GM10248 (cell line): Measurements from ENCODE around the gene MBD2.
A peak's percentile ranks its signal among the peaks of the same experiment; 100 is the strongest.

Experiments used
- CTCF ChIA-PET: fragments of 300-600 bp; sonication (Branson Sonifier 250); formaldehyde crosslinking; extraction: SDS; loops from one replicate; lab custom pipeline; 2021; ENCODE audit warnings: antibody characterized with exemption; lab: Yijun Ruan, JAX
- POLR2A ChIA-PET: fragments of 350-650 bp; sonication (Branson Sonifier 250); formaldehyde crosslinking; extraction: SDS; loops from one replicate; lab custom pipeline; 2020; ENCODE audit warnings: antibody characterized with exemption; lab: Yijun Ruan, JAX
- DNase-seq: peaks from one replicate; pipeline ENCODE4 v3.0.0; 2012; ENCODE audit errors: extremely low spot score
- CTCF ChIP-seq: IDR thresholded peaks from 2 replicates; pipeline ENCODE4 v1.5.1; 2012; ENCODE audit warnings: mild to moderate bottlenecking, low read depth; ENCODE audit errors: extremely low read depth, missing control alignments, control extremely low read depth

The MBD2 gene

GRCh38 chr18:54250846-54251261 lies 26.4 kb upstream of the MBD2 start:
- ChIA-PET POLR2A (no interaction called here), CTCF (interaction anchor here (0.7 to 1.7 kb wide), 7 partner anchors 9 to 28 kb away, joined by 3 to 8 read pairs (median 3); no protein-coding TSS in a partner anchor)
- no peak for TF ChIP-seq CTCF
- DNase-seq: peak; percentile 31

DNA sequence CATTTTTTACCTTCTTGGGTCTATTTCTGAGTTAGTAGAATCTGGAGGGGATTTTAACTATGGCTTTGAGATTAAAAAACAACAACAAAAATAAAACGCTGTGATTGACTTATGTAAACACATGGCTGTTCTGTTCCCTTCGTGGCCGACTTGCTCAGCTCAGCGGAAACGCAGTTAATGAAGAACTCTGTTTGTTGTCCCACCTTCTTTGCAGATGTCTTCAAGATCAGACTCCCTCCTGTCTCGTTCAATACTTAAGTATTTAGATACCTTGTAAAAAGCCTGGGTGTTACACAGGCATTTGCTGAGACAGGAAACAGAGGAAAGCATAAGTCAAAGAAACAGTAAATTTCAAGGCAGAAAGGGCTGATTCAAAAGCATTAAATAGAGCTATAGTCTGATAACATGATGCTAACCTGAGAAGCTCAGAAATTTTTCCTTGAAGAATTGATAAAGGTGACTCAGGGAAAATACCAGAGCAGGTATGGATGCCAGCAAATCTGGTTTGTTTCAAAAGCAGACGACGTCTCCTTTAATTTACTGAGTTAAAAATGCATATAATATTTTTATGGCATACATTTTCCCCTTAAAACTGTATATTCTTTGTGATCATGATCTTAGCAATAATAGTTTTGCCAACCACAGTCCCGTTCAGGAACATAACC lies 23.2 kb upstream of the MBD2 start:
- ChIA-PET POLR2A (interaction anchor here (1.6 kb wide), 1 partner anchor 24 kb away, joined by 3 read pairs; no protein-coding TSS in a partner anchor), CTCF (interaction anchor here (0.8 to 1.4 kb wide), 6 partner anchors 10 to 26 kb away, joined by 3 to 5 read pairs (median 3); partner anchors contain the start of gene MBD2)
- DNase-seq: no peak
- TF ChIP-seq CTCF: no peak

- no peak for TF ChIP-seq CTCF
- POLR2A ChIA-PET: no interaction called here
- CTCF ChIA-PET: interaction anchor here (0.9 to 2.8 kb wide), 4 partner anchors 9 to 29 kb away, joined by 3 to 9 read pairs (median 3); no protein-coding TSS in a partner anchor
- DNase-seq: no peak
These were observed 17.9 kb upstream of the MBD2 start for GRCh38 chr18:54242327-54242726.

DNA sequence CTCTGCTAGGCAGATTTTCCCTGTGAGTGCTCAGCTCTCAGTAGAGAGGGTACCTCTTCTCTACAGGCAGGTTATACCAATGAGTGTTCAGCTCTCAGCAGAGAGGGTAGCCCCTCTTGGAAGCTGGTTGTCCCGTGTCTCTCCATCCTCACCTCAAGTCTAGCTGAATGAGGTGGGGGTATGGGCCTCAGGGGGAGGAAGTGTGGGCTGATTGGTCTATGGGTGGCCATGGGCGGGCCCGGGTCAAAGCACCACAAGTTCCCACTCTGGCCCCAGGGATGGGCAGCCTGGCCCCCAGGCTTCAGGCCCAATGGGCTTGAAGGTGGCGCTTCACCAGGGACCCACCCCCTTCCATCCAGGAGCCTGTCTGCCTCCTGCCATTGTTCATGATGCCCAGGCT lies 17.0 kb upstream of the MBD2 start:
- DNase-seq: no peak
- ChIA-PET CTCF (interaction anchor here (0.9 to 2.6 kb wide), 5 partner anchors 8 to 29 kb away, joined by 3 to 7 read pairs (median 5); no protein-coding TSS in a partner anchor), POLR2A (no interaction called here)
- TF ChIP-seq CTCF: no peak

- no peak for TF ChIP-seq CTCF
- no peak for DNase-seq
- CTCF ChIA-PET: interaction anchor here (0.9 to 2.6 kb wide), 6 partner anchors 9 to 117 kb away, joined by 3 to 7 read pairs (median 5); no protein-coding TSS in a partner anchor
- POLR2A ChIA-PET: no interaction called here
These were observed 16.2 kb upstream of the MBD2 start for GRCh38 chr18:54240629-54241107.

DNA sequence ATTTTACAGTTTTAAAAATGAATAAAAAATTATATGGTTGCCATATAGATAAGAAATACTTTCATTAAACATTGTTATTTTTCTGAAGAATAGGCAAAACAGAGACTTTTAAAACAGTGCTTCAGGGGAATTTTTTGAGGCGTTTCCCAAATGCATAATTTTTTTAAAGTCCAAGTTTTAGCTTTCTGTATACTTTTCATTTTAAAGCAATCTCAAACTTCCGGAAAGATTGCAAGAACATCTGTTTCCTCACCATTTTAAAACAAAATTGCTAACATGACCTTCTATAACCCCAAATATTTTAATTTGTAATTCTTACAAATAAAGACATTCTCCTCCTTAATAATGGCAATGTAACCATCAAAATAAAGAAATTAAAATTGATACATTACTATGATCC lies 15.1 kb upstream of the MBD2 start:
- POLR2A ChIA-PET: interaction anchor here (0.6 kb wide), 1 partner anchor 9 kb away, joined by 3 read pairs; no protein-coding TSS in a partner anchor
- DNase-seq: no peak
- CTCF ChIA-PET: interaction anchor here (1.9 to 2.6 kb wide), 3 partner anchors 9 to 31 kb away, joined by 5 to 7 read pairs (median 6); no protein-coding TSS in a partner anchor

More for the DNA sequence above, 15.1 kb upstream of the MBD2 start:
- TF ChIP-seq CTCF: no peak
